Activated T-cell treated with anti-CD3 and anti-CD28 coated beads, Interleukin-2, amount 50 U/mL, for 72 hours (primary cell): ENCODE measurements around the gene MZB1. TPM values are rescaled to one million over a fixed set of nuclear protein-coding genes. Genes with fewer than 3 reads are reported as not detected.
A peak's percentile ranks its signal among the peaks of the same experiment; 100 is the strongest.
"Not testable (repeated sequence)": the region's sequence is repeated elsewhere in the genome, so short reads cannot be mapped to it uniquely, and the experiment has no call there.

ENCODE experiments used
- ATAC-seq, 2 donors: fragments of 150-1000 bp; cut with Tn5 transposase; replicated peaks in 1 of 2; 2 replicates each; pipeline ENCODE4 v1.10.0; 2021; ENCODE audit warnings: moderate library complexity in 2 of 2, mild to moderate bottlenecking in 1 of 2
- DNase-seq, 2 donors: peaks; one replicate each; pipeline ENCODE4 v3.0.0; 2021 to 2022; ENCODE audit warnings: mixed read lengths in 1 of 2
- H3K27ac Mint-ChIP-seq: one replicate; pipeline ENCODE4 v1.8.0; 2022; ENCODE audit warnings: mild to moderate bottlenecking, moderate library complexity, mixed read lengths
- H3K27me3 Mint-ChIP-seq: one replicate; pipeline ENCODE4 v1.8.0; 2022; ENCODE audit warnings: low read depth, mixed read lengths
- H3K36me3 Mint-ChIP-seq, 2 donors: one replicate each; pipeline ENCODE4 v1.8.0; 2022; ENCODE audit warnings: mixed read lengths in 2 of 2, mild to moderate bottlenecking in 1 of 2; ENCODE audit not compliant: insufficient read depth in 2 of 2
- H3K4me1 Mint-ChIP-seq: one replicate; pipeline ENCODE4 v1.8.0; 2022; ENCODE audit warnings: low read depth, mixed read lengths
- H3K4me3 Mint-ChIP-seq, 2 donors: one replicate each; pipeline ENCODE4 v1.8.0; 2022; ENCODE audit warnings: mild to moderate bottlenecking in 2 of 2, mixed read lengths in 2 of 2, moderate library complexity in 2 of 2
- H3K9me3 Mint-ChIP-seq, 2 donors: one replicate each; pipeline ENCODE4 v1.8.0; 2022; ENCODE audit warnings: mixed read lengths in 2 of 2
- total RNA-seq, 2 donors: library from RNA; stranded (reverse); gene quantifications; one replicate each; pipeline ENCODE4 v1.2.3, GENCODE V29; 2022

MZB1 gene
- total RNA-seq, 2 donors from 2014 or later: 19.7 to 27.3 TPM

DNA sequence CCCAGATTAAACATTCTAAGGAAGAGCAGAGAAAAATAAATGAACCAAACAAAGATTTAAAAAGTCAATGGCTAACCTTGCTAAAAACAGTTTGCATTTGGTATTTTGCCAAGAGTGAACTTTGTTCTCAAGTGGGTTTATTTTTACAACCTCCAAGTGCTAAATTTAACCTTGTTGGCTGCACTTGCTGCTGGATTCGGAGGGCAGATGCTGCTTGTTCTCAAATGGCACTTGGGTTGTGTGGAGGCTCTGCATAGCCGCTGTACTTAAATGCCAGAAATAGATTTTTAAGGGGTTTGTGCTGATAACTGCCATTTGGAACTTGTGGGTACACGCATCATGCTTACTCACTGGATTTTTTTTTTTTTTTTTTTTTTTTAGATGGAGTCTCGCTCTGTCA, 27.5 kb upstream of the MZB1 start:
- H3K9me3 Mint-ChIP-seq: no peaks in the 10 kb centered on the region
- peak overlapping the region in 1 of 2 donors; percentile 51 for H3K4me3 Mint-ChIP-seq
- ATAC-seq (peak in 1 of 2 donors; percentile 12), DNase-seq (no peak)
- H3K27me3 Mint-ChIP-seq: no peaks in the 10 kb centered on the region
- H3K4me1 Mint-ChIP-seq: peaks cover 71% of the 10 kb centered on the region
- H3K27ac Mint-ChIP-seq: peak overlapping the region; percentile 98
- peaks cover 10 to 29% of the 10 kb centered on the region in 2 donors for H3K36me3 Mint-ChIP-seq

DNA sequence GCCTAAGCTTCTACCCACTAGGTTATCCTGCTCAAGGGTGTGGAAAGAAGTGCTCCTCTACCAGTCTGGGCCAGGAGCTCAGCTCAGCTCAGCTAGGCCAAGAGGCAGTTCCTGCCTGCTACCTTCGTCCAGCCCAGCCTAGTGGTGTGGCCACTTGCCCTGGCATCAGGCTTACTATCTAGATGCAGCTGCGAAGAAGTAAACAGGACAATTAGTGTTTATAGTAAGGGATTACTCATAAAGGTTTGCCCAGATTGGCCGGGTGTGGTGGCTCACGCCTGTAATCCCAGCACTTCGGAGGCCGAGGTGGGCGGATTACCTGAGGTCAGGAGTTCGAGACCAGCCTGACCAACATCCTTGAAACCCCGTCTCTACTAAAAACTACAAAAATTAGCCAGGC, 26.9 kb upstream of the MZB1 start:
- Mint-ChIP-seq H3K27ac (peak overlapping the region; percentile 98), H3K36me3 (peaks cover 9 to 28% of the 10 kb centered on the region in 2 donors), H3K4me3 (peak overlapping the region in 1 of 2 donors; percentile 51), H3K27me3 (no peaks in the 10 kb centered on the region), H3K9me3 (no peaks in the 10 kb centered on the region), H3K4me1 (peaks cover 69% of the 10 kb centered on the region)
- ATAC-seq (no peak), DNase-seq (no peak)

DNA sequence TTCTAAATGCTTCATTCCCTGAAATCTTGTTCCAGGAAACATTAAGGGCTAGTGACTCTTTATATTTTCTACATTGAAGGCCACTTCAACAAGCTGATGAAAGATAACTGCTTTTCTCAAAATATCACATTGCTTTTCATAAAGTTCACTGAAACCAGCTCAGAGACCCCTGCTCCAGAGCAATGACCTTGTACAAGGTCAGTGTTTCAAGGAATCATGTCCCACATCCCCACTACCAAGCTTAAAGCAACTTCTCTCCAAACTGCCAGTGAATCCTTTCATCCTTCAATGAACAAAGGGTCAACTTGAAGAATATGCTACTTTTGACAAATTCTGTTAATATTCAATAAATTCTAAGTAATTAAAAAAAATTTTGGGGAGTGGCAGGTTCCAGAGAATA, 26.2 kb upstream of the MZB1 start:
- DNase-seq (no peak), ATAC-seq (peak; percentile 32)
- Mint-ChIP-seq H3K4me1 (peaks cover 69% of the 10 kb centered on the region), H3K27ac (peak overlapping the region; percentile 98), H3K27me3 (no peaks in the 10 kb centered on the region), H3K36me3 (peaks cover 9 to 26% of the 10 kb centered on the region in 2 donors), H3K9me3 (no peaks in the 10 kb centered on the region), H3K4me3 (peak overlapping the region; percentile 75 to 82)

- Mint-ChIP-seq H3K4me1 (peaks cover 69% of the 10 kb centered on the region), H3K27ac (peak overlapping the region; percentile 98), H3K9me3 (no peaks in the 10 kb centered on the region), H3K4me3 (peak overlapping the region; percentile 75 to 82), H3K27me3 (no peaks in the 10 kb centered on the region), H3K36me3 (peaks cover 9 to 21% of the 10 kb centered on the region in 2 donors)
- ATAC-seq (peak; percentile 83 to 85), DNase-seq (peak; percentile 47 to 51)
Measured at GRCh38 chr5:139415221-139415861, 25.6 kb upstream of the MZB1 start.

DNA sequence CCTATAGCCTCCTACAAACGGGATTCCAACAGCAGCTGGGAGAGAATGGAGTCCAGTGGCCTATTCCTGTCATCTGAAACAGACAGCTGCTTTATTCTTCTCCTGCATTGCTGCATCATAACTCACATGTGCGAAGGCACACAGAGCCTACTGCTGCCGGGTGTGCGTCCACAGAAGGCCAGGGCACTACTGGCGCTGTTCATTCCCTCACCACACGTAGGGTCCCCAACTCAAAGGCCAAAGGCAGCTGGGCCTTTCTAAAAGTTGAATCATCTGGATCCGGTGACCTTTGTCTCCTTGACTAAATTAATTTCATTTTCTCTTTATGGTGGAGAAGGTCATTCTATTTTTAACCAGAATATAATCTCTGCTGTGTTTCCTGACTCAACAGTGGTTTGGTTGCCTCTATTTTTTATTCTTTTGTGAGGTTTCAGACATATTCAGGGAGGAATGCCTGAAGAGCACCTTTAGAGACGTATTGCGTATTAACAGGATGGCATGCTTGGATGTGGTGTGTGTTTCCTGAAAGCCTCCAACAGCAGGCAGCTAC, 24.9 kb upstream of the MZB1 start:
- H3K27me3 Mint-ChIP-seq: no peaks in the 10 kb centered on the region
- no peak for DNase-seq
- peaks cover 9 to 20% of the 10 kb centered on the region in 2 donors for H3K36me3 Mint-ChIP-seq
- H3K9me3 Mint-ChIP-seq: no peaks in the 10 kb centered on the region
- peak overlapping the region; percentile 75 to 82 for H3K4me3 Mint-ChIP-seq
- H3K27ac Mint-ChIP-seq: peak overlapping the region; percentile 98
- peak; percentile 24 to 34 for ATAC-seq
- peaks cover 68% of the 10 kb centered on the region for H3K4me1 Mint-ChIP-seq

DNA sequence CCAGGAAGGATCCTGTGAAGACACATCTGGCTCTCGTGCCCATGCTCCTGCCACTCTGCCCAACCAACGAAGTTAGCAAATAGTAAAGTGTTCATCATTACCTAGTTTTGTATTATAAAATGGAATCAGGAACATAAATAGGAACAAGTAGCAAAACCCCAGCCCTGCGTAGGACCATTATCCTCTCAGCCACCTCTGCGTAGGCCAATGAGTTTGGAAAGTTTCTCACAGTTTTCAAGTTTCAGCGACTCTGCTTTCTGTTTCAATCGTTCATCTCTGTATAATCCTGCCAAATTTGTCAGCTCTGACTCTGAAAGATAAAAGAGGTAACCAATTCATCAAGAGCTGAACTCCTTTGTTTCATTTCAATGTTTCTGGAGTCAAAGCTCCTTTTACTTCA, 24.2 kb upstream of the MZB1 start:
- peak overlapping the region; percentile 98 for H3K27ac Mint-ChIP-seq
- no peak for DNase-seq
- H3K36me3 Mint-ChIP-seq: peaks cover 7 to 15% of the 10 kb centered on the region in 2 donors
- no peaks in the 10 kb centered on the region for H3K9me3 Mint-ChIP-seq
- no peaks in the 10 kb centered on the region for H3K27me3 Mint-ChIP-seq
- H3K4me1 Mint-ChIP-seq: peaks cover 61% of the 10 kb centered on the region
- ATAC-seq: peak; percentile 55 to 62
- H3K4me3 Mint-ChIP-seq: peak overlapping the region; percentile 75 to 82

- Mint-ChIP-seq H3K27ac (peak overlapping the region; percentile 98), H3K4me1 (peaks cover 54% of the 10 kb centered on the region), H3K4me3 (peak overlapping the region; percentile 75 to 82), H3K9me3 (no peaks in the 10 kb centered on the region), H3K27me3 (no peaks in the 10 kb centered on the region), H3K36me3 (peaks cover 2 to 10% of the 10 kb centered on the region in 2 donors)
- ATAC-seq (no peak), DNase-seq (no peak)
Measured at GRCh38 chr5:139413153-139413552, 23.4 kb upstream of the MZB1 start.

DNA sequence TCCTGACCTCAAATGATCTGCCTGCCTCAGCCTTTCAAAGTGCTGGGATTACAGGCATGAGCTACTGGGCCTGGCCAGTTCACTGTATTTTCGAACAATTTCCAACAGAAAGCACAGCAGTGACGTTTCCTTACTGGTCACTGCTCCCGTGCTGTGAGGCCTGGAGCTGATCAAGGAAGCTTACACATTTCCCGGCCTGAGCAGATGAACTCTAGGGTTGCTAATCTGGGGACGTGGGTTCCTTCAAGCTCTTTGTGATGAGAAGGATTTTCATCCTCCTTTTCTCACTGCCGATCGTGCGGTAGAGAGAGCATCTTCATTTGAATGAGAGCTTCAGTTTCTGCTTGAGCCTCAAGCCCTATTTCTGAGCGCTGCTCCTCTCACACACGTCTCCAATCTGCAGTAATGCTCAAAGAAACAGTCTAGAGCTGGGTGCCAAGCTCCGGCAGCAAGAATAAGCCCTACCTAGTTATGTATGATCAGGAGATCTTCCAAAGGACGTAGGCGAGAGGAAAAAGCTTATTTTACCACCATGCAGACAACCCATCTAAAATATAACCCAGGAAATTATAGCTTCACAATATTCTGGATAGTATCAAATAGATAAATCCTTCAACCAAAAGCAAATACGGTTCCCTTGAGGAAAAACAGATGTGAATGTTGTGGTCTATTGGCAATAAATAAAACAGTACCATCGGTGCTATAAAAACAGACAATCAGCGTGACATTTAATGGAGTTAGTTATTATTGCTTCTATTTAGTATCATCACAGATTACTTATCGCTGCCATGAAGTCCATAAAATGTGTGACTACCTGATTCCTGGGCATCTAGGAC, 21.5 kb upstream of the MZB1 start:
- H3K9me3 Mint-ChIP-seq: no peaks in the 10 kb centered on the region
- H3K27ac Mint-ChIP-seq: no peak overlapping the region
- peaks cover 49% of the 10 kb centered on the region for H3K4me1 Mint-ChIP-seq
- DNase-seq (no peak), ATAC-seq (no peak)
- H3K27me3 Mint-ChIP-seq: no peaks in the 10 kb centered on the region
- no peak overlapping the region for H3K4me3 Mint-ChIP-seq
- H3K36me3 Mint-ChIP-seq: peaks cover 3% of the 10 kb centered on the region in 2 donors

GRCh38 chr5:139410121-139410992, 20.6 kb upstream of the MZB1 start:
- no peak overlapping the region for H3K27ac Mint-ChIP-seq
- ATAC-seq: no peak
- peaks cover 2 to 3% of the 10 kb centered on the region in 2 donors for H3K36me3 Mint-ChIP-seq
- H3K4me3 Mint-ChIP-seq: no peak overlapping the region
- H3K9me3 Mint-ChIP-seq: no peaks in the 10 kb centered on the region
- no peaks in the 10 kb centered on the region for H3K27me3 Mint-ChIP-seq
- no peak for DNase-seq
- peaks cover 41% of the 10 kb centered on the region for H3K4me1 Mint-ChIP-seq

GRCh38 chr5:139409116-139409515, 19.4 kb upstream of the MZB1 start:
- peaks cover 40% of the 10 kb centered on the region for H3K4me1 Mint-ChIP-seq
- DNase-seq, H3K27me3 Mint-ChIP-seq, H3K9me3 Mint-ChIP-seq, ATAC-seq, H3K27ac Mint-ChIP-seq, H3K4me3 Mint-ChIP-seq, H3K36me3 Mint-ChIP-seq: not testable (repeated sequence)

GRCh38 chr5:139408191-139408590, 18.5 kb upstream of the MZB1 start:
- peaks cover 36% of the 10 kb centered on the region for H3K4me1 Mint-ChIP-seq
- H3K9me3 Mint-ChIP-seq: no peaks in the 10 kb centered on the region
- no peaks in the 10 kb centered on the region for H3K27me3 Mint-ChIP-seq
- DNase-seq: no peak
- H3K36me3 Mint-ChIP-seq: peaks cover 2 to 3% of the 10 kb centered on the region in 2 donors
- ATAC-seq: no peak
- no peak overlapping the region for H3K4me3 Mint-ChIP-seq
- H3K27ac Mint-ChIP-seq: no peak overlapping the region

DNA sequence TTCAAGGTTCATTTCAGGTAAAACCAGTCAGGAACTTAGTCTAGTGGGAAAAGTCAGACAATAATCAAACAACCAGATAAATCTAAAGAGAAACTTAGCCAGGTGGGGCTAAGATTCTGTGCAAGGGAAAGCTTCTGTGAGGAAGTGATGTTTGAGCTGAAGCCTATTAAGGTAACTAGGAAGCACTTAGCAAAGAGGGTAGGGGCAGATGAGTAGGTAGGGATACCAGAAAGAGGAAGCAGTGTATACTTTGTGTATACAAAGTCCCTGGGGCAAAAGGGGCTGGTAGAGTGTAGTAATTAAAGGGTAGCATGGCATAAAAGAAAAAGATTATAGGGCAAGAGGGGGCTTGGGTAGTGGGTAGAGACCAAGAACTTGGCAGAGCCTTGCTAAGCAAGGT, 17.8 kb upstream of the MZB1 start:
- H3K9me3 Mint-ChIP-seq: no peaks in the 10 kb centered on the region
- no peak overlapping the region for H3K4me3 Mint-ChIP-seq
- no peak overlapping the region for H3K27ac Mint-ChIP-seq
- H3K36me3 Mint-ChIP-seq: peaks cover 0 to 1% of the 10 kb centered on the region in 2 donors
- DNase-seq (no peak), ATAC-seq (no peak)
- H3K4me1 Mint-ChIP-seq: peaks cover 36% of the 10 kb centered on the region
- no peaks in the 10 kb centered on the region for H3K27me3 Mint-ChIP-seq
